SK-MEL-5 (cell line): ENCODE results near the gene GZF1. TPM values are rescaled to one million over a fixed set of nuclear protein-coding genes. Genes with fewer than 3 reads are reported as not detected.

Source experiments
- DNase-seq: peaks from one replicate; pipeline ENCODE4 v3.0.0-alpha.2; 2016; ENCODE audit warnings: low read depth, low spot score
- in situ Hi-C: cut with HindIII; loops from 2 replicates; pipeline ENCODE4 v1.10.0; 2016; ENCODE audit warnings: low sequenced_read_pairs, high pct_unique_total_duplicates, low pct_unique_long_range_greater_than_20kb
- total RNA-seq: library from RNA; depleted of rRNA; stranded (reverse); fragments of >200 nt; shearing (Covaris generic); gene quantifications from 2 replicates; pipeline ENCODE4 v1.2.3, GENCODE V29; 2014

GZF1 gene
- total RNA-seq, 1 experiment from 2014 or later, result 22.6 TPM

GRCh38 chr20:23362392-23363256 lies 642 bp downstream of the GZF1 start:
- in situ Hi-C loops, result no loop called here
- no peak for DNase-seq

- no peak for DNase-seq
- in situ Hi-C loops, result no loop called here
Observed at GRCh38 chr20:23363257-23363649, 1.3 kb downstream of the GZF1 start.

GRCh38 chr20:23365390-23366165 lies 3.6 kb downstream of the GZF1 start:
- in situ Hi-C loops, result no loop called here
- DNase-seq, result no peak

GRCh38 chr20:23366384-23366783 lies 4.4 kb downstream of the GZF1 start:
- peak; percentile 33 for DNase-seq
- in situ Hi-C loops, result no loop called here

GRCh38 chr20:23367770-23368169 lies 5.8 kb downstream of the GZF1 start:
- DNase-seq, result no peak

GRCh38 chr20:23368316-23369071 lies 6.5 kb downstream of the GZF1 start:
- in situ Hi-C loops, result no loop called here
- no peak for DNase-seq

More at GRCh38 chr20:23367770-23368169, 5.8 kb downstream of the GZF1 start:
- in situ Hi-C loops, result no loop called here

- no peak for DNase-seq
- in situ Hi-C loops, result no loop called here
Observed at GRCh38 chr20:23369072-23369823, 7.3 kb downstream of the GZF1 start.

- in situ Hi-C loops, result no loop called here
- DNase-seq, result no peak
Observed at GRCh38 chr20:23370274-23370673, 8.3 kb downstream of the GZF1 start.

- DNase-seq, result no peak
- in situ Hi-C loops, result no loop called here
Observed at GRCh38 chr20:23370873-23371272, 8.9 kb downstream of the GZF1 start.

- in situ Hi-C loops, result no loop called here
- no peak for DNase-seq
Observed at GRCh38 chr20:23371496-23371895, 9.5 kb downstream of the GZF1 start.

- no peak for DNase-seq
- in situ Hi-C loops, result no loop called here
Observed at GRCh38 chr20:23374441-23374840, 12.5 kb downstream of the GZF1 start.

- no peak for DNase-seq
- in situ Hi-C loops, result no loop called here
Observed at GRCh38 chr20:23375827-23376226, 13.8 kb downstream of the GZF1 start.

GRCh38 chr20:23379772-23380171 lies 17.8 kb downstream of the GZF1 start:
- in situ Hi-C loops, result no loop called here
- DNase-seq, result no peak

- no peak for DNase-seq
- in situ Hi-C loops, result no loop called here
Observed at GRCh38 chr20:23381876-23382275, 19.9 kb downstream of the GZF1 start.

- no peak for DNase-seq
- in situ Hi-C loops, result no loop called here
Observed at GRCh38 chr20:23386304-23387117, 24.5 kb downstream of the GZF1 start.

- DNase-seq, result no peak
- in situ Hi-C loops, result no loop called here
Observed at GRCh38 chr20:23387118-23387443, 25.1 kb downstream of the GZF1 start.
